ENCODE data around the gene NINJ1. TPM values are rescaled to one million over a fixed set of nuclear protein-coding genes. Genes with fewer than 3 reads are reported as not detected.

The NINJ1 gene
- total and polyA plus RNA-seq, 2 donors (not counting 3 experiments of a cell fraction or from before 2014, with no cell fraction given): 31.5 to 57.7 TPM

- H3K4me3 ChIP-seq (replicated peaks in 1 of 3; ENCODE audit: insufficient read depth in 1 of 3, low read depth in 1 of 3, low read length in 3 of 3): no peak overlapping the region
- H3K27ac ChIP-seq (ENCODE audit: insufficient read depth, low read depth, low read length): no peak overlapping the region
- TF ChIP-seq FOS (IDR thresholded peaks at IDR 0.05; ENCODE audit: borderline replicate concordance, insufficient read depth, low read length) (no peak), POLR2AphosphoS5 (IDR thresholded peaks at IDR 0.05; ENCODE audit: insufficient read depth, low read depth, low read length) (no peak), GATA2 (IDR thresholded peaks at IDR 0.05; ENCODE audit: insufficient read depth, insufficient read length, low read depth, low read length) (no peak), MYC (IDR thresholded peaks at IDR 0.05; ENCODE audit: low read depth, low read length) (no peak), EZH2 (IDR thresholded peaks at IDR 0.05; ENCODE audit: borderline replicate concordance, low read depth, low read length, severe bottlenecking) (no peak), POLR2A (IDR thresholded peaks at IDR 0.05; ENCODE audit: low read depth, low read length) (no peak), JUN (IDR thresholded peaks at IDR 0.05; ENCODE audit: borderline replicate concordance, insufficient read depth, insufficient read length, low read depth) (no peak), MAX (IDR thresholded peaks at IDR 0.05; ENCODE audit: insufficient read depth, insufficient read length) (no peak)
- TF ChIP-seq, protein P1, sequence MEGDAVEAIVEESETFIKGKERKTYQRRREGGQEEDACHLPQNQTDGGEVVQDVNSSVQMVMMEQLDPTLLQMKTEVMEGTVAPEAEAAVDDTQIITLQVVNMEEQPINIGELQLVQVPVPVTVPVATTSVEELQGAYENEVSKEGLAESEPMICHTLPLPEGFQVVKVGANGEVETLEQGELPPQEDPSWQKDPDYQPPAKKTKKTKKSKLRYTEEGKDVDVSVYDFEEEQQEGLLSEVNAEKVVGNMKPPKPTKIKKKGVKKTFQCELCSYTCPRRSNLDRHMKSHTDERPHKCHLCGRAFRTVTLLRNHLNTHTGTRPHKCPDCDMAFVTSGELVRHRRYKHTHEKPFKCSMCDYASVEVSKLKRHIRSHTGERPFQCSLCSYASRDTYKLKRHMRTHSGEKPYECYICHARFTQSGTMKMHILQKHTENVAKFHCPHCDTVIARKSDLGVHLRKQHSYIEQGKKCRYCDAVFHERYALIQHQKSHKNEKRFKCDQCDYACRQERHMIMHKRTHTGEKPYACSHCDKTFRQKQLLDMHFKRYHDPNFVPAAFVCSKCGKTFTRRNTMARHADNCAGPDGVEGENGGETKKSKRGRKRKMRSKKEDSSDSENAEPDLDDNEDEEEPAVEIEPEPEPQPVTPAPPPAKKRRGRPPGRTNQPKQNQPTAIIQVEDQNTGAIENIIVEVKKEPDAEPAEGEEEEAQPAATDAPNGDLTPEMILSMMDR (IDR thresholded peaks at IDR 0.05; ENCODE audit: extremely low read depth in 1 of 2, insufficient read depth in 1 of 2, low read depth in 1 of 2, low read length in 2 of 2): no peak
- peaks cover 8% of the 10 kb centered on the region for H3K79me2 ChIP-seq (ENCODE audit: control insufficient read depth, insufficient read depth, low read length)
- H3K4me1 ChIP-seq (ENCODE audit: control insufficient read depth, extremely low read depth, insufficient read depth, low read length): peaks cover 34% of the 10 kb centered on the region
- no peaks in the 10 kb centered on the region for H3K36me3 ChIP-seq (ENCODE audit: control insufficient read depth in 2 of 2, extremely low read depth in 1 of 2, insufficient read depth in 2 of 2, low read length in 2 of 2)
- POLR2A ChIA-PET: no interaction called here
- DNase-seq (ENCODE audit: low read depth, low spot score) (no peak), FAIRE-seq (no peak)
- no TSS peak for BruUV-seq (replicated peaks)
- no peaks in the 10 kb centered on the region for H3K9me1 ChIP-seq (replicated peaks; ENCODE audit: control insufficient read depth, extremely low read depth, insufficient read depth, low read length)
- no peaks in the 10 kb centered on the region for H3K9me3 ChIP-seq (replicated peaks; ENCODE audit: control insufficient read depth, insufficient read depth, low read length)
- intact Hi-C loops (cut with micrococcal nuclease) (no loop called here), dilution Hi-C loops (cut with MboI; ENCODE audit: extremely low pct_ligation_motif_present, low sequenced_read_pairs) (no loop called here)
- CTCF ChIA-PET: interaction anchor here (1.5 kb wide), 1 partner anchor 167 kb away, joined by 3 read pairs; no protein-coding TSS in a partner anchor
- no peak overlapping the region for H2AFZ ChIP-seq (ENCODE audit: low read depth, low read length)
- no peaks in the 10 kb centered on the region for H4K20me1 ChIP-seq (replicated peaks; ENCODE audit: control insufficient read depth, extremely low read depth, insufficient read depth, low read length)
- no peak overlapping the region for H3K4me2 ChIP-seq (ENCODE audit: insufficient read depth, low read length)
- H3K9ac ChIP-seq (replicated peaks; ENCODE audit: extremely low read depth, insufficient read depth, low read length): no peak overlapping the region
- no peaks in the 10 kb centered on the region for H3K27me3 ChIP-seq (ENCODE audit: control insufficient read depth in 2 of 2, insufficient read depth in 2 of 2, low read length in 2 of 2)
These were observed 2.0 kb upstream of the NINJ1 start for GRCh38 chr9:93136011-93136440.
